ENCODE data around the gene PDE4B.

Gene PDE4B

GRCh38 chr1:66336641-66336990 is 543.9 kb downstream of the PDE4B start:
- DNase-seq (ENCODE audit: low read depth), result no peak

GRCh38 chr1:66337249-66337648 is 544.6 kb downstream of the PDE4B start:
- DNase-seq (ENCODE audit: low read depth), result no peak

- no peak for DNase-seq (ENCODE audit: low read depth)
Observed at GRCh38 chr1:66339944-66340343, 547.2 kb downstream of the PDE4B start.

GRCh38 chr1:66341446-66342089 is 548.9 kb downstream of the PDE4B start:
- no peak for DNase-seq (ENCODE audit: low read depth)

DNA sequence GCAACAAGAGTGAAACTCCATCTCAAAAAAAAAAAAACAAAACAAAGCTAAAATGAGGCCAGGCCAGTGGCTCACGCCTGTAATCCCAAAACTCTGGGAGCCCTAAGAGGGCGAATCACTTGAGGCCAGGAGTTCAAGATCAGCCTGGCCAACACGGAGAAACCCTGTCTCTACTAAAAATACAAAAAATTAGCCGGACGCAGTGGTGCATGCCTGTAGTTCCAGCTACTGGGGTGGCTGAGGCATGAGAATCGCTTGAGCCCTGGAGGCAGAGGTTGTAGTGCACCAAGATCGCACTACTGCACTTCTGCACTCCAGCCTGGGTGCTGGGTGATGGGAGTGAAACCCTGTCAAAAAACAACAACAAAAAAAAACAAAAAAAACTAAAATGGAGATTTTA is 550.0 kb downstream of the PDE4B start:
- DNase-seq (ENCODE audit: low read depth), result no peak

- DNase-seq (ENCODE audit: low read depth), result no peak
Observed at GRCh38 chr1:66343569-66344325, 551.1 kb downstream of the PDE4B start.

DNA sequence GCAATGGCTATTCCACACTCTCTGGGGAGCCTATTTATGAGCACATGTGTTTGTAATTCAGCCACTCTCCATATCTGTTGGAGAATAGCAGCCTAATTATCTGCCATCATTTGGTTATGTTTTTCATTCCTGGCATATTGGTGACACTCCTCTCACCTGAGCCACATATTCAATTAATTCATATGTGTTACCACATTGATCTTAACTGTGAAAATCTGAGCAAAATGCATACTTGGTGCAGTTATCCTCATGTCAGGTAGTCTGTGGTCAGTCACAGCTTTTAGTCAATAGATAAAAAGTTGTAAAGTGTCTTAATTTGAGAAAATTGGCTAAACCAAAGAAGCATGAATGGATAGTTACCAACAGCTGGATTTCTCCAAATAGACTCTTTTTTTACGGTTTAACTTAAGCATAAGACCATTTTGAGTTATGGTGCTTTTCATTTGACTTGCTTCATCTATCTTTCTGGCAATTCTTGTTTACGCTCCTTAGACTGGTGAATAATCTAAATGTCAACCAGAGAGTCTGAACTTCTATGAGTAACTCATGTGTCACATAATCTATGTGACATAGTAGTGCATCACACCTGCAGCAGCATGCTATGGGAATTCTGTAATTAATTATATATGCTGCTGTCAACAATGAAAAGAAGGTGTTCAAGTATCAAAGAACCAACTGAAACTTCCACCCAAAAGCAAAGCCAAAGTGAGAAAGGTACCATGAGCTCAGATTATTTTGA is 553.5 kb downstream of the PDE4B start:
- DNase-seq (ENCODE audit: low read depth), result no peak

DNA sequence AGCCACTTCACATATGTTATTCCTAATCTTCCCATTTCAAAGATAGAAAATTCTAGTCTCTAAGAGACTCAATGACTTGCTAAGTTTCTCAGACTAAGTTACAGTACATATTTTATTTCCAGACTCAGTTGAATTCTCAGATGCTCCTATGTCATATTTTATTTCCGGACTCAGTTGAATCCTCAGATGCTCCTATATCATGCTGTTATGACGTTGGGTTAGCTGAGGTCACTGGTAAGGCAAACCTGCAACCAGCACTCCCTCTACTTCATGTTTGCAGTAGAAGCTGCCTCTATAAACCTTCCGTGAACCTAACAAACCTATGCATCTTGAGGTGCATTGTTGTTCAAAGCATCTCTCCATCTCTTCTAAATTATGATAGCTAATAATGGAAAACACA is 554.2 kb downstream of the PDE4B start:
- DNase-seq (ENCODE audit: low read depth), result no peak

DNA sequence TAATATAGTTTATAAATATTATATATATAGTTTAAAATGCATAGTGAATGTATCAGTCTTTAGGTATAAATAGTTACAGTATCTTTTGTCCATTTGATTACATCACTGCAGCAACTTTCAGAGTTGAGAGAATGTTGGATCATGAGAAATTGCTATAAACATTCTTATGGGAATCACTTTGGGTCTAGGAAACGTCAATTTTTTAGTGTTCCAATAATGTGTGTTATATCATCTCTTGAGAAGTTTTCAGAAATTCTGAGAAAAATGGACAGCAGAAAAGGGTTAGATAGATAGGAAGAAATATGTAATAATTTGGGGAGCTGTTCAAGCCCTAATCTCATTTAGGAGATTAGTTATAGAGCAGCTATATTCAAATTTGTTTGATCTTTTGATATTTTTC is 556.1 kb downstream of the PDE4B start:
- no peak for DNase-seq (ENCODE audit: low read depth)

DNA sequence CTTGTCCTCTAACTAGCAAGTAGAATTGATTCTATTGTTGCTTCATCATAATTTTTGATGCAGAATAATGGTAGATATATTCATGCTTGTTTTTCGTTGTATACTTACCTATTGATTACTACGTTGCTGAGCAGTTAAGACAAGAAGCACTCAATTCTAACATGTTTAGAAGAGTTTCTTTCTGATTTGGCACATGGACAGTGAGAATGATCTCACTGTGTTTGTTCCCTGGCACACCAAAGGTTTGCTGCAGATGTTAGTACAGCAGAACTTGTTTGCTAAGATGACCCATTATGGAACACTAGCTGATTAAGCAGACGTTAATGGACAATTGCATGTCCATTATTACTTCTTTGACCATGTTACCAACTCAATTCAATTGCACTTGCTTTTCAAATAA is 556.5 kb downstream of the PDE4B start:
- DNase-seq (ENCODE audit: low read depth), result no peak

DNA sequence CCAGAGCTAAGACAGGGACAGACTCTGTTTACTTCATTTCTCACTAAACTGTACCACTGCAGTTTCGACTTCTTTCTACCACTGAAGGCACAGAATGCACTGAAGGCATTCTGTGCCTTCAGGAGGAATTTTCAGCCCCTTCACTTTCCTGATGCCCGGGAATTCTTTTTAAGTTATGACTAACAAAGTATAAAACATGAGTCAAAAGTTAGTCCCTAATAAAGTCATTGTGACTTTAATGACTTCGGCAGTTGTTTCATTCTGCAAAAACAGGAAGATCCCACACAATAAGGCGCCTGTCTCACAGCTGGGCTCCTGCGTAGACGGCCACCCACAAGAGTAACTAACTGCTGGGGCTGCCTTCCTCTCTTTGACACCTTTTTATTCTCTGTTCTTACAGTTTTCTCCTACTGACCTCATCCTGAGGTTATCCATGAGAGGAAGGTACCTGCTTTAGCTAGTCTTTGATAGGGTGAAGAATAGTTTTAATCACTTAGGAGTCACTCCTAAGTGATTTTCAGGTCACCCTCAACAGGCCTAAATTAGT is 557.4 kb downstream of the PDE4B start:
- no peak for DNase-seq (ENCODE audit: low read depth)

DNA sequence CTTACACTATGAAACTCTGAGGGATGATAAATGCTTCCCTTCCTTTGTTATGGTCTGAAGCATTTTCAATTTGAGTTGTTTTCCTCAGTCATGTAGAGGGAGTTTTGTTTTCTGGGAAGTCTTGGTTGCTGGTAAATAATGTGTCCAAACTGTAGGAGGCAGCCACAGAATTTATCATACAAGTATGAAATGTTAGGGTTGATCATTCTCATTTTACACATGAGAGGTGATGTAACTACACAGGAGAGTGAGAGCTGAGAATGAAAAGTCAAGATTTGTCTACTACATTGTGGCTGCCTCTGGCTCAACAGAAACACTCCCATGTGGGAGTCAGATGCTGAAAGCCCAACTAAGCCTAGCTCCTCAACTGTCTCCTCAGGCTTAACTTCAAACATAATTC is 558.8 kb downstream of the PDE4B start:
- no peak for DNase-seq (ENCODE audit: low read depth)

- DNase-seq (ENCODE audit: low read depth), result no peak
Observed at GRCh38 chr1:66351913-66352312, 559.2 kb downstream of the PDE4B start.

GRCh38 chr1:66352792-66353191 is 560.1 kb downstream of the PDE4B start:
- DNase-seq (ENCODE audit: low read depth), result no peak

DNA sequence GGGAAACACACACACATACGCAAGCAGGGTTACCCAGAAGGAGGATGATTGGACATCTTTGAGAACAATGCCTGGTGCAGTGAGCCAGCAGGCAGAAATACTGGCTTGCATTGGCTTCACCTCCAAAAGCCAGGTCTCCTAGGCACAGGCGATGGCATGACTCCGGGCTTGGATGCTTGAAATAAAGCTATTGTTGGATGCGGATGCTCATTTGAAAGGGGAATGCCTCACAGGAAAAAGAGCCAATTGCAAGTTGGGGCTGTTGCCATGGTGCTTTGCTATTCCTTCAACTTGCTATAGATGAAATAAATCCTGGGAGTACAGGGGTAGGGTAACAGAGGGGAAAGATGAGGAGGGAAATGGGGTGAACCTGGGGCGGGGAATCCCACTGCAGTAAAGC is 560.6 kb downstream of the PDE4B start:
- DNase-seq (ENCODE audit: low read depth), result no peak

- DNase-seq (ENCODE audit: low read depth), result no peak
Observed at GRCh38 chr1:66354311-66355201, 561.9 kb downstream of the PDE4B start.

DNA sequence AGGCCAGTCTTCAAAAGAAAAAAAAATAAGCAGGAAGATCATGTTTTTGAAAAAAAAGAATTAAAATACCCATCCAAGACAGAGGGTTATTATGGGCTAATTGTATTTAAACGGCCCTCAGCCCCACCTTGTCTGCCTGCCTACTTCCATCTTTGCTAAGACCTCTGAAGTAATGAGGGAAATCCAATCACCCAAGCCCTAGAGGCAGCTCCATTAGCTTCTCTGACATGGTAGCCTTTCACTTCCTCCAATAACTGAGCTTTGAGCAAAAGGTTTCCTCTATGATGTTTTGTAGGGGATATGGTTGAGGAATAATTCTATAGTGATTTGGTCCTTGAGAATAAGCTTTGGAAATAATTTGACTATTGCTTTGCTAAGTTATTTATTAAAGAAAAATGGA is 563.1 kb downstream of the PDE4B start:
- no peak for DNase-seq (ENCODE audit: low read depth)

DNA sequence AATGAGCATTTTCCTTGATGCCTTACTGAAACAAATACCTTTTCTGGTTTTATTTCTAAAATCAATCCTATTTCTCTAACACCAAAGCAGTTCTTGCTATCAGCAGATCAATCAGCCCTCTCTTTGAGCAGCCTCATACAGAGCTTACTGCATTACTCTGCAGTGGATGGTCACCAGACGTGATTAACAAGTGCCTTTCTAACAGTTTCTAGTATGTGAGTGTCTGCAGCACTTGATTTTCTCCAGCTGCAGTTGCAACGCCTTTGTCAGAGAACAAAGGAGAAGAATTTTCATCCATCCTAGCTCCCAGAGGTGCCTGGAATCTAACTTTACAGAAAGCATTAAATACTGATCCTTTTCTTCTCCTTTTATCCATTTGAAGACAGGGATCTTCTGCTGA is 563.9 kb downstream of the PDE4B start:
- DNase-seq (ENCODE audit: low read depth), result no peak

DNA sequence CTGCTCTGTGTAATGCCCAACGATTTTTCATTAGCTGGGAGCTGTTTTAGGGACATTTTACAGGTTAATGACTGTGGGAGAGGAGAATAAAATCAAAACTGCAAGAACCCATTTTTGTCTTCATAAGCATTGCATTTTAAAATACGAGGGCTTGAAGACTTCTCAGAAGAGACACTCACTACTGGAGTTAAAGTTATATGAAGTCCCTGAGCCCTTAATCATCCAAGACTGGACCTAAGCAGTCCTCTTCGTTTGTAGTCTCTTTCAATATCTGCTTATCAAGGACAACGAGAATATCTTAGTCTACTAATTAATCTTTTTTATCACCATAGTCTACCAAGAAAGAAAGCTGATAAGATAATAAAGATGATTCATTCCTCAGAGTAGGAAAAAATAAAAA is 564.3 kb downstream of the PDE4B start:
- DNase-seq (ENCODE audit: low read depth), result no peak

GRCh38 chr1:66357478-66358197 is 564.9 kb downstream of the PDE4B start:
- no peak for DNase-seq (ENCODE audit: low read depth)

DNA sequence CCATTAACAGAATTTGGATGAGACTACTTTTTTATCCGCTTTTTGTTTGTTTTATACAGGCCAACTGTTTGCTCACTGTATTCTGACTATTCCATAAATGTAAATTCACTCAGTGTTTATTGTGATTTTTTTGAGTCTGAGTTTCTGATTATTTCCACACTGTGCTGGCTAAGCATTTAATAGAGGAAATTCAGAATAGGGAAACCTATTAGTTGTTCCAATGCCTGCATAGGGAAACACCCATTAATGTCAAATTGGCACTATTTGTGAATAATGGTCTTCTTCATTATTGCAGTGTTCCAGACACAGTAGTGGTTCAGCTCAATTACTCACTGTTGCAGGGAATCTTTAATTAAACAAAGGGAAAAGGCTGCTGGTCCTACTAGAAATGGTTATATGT is 566.6 kb downstream of the PDE4B start:
- DNase-seq (ENCODE audit: low read depth), result no peak

Data from GM04504 (cell line).